Adipose tissue (tissue), 3 donors: ENCODE data around the gene DRICH1. TPM values are rescaled to one million over a fixed set of nuclear protein-coding genes. Genes with fewer than 3 reads are reported as not detected.
"Not testable (repeated sequence)": the region's sequence is repeated elsewhere in the genome, so short reads cannot be mapped to it uniquely, and the experiment has no call there.

ENCODE experiments used
- H3K27ac ChIP-seq: one replicate; pipeline ENCODE4 v1.5.1; 2013; ENCODE audit warnings: low read depth, low read length
- WGBS, 3 donors: extraction: QIAGEN DNeasy Blood & Tissue Kit; methylation state at CpG; one replicate each; pipeline ENCODE4 v1.1.7; 2013; 5-methylcytosine and 5-hydroxymethylcytosine counted together
- polyA plus RNA-seq, 3 donors: library from polyadenylated mRNA; stranded (reverse); fragments of 200-250 nt; gene quantifications; one replicate each; pipeline ENCODE4 v1.2.3, GENCODE V29; 2013
- donor health status: healthy with polysubstance abuse.
- donor health status: Bipolar disorder and iron deficiency.
- donor health status: healthy.

DRICH1 gene
- polyA plus RNA-seq, 3 donors = 0.12 to 0.56 (median 0.18) TPM

DNA sequence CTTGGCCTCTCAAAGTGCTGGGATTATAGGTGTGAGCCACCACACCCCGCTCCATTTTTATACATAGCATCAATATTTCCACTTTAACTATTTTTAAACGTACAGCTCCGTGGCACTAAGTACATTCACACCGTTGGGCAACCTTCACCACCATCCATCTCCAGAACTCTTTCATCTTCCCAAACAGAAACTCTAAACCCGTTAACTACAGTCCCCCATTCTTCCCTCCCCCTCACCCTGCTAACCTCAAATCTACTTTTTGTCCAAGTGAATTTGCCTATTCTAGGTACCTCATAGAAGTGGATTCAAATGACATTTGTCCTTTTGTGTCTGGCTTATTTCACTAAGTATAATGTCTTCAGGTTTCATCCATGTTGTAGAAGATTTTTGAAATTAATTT is 55.4 kb downstream of the DRICH1 start:
- no peak overlapping the region for H3K27ac ChIP-seq
- 43 to 64% (median 58%) methylated on average over 5 of the region's 5 CpGs for WGBS, 3 donors

DNA sequence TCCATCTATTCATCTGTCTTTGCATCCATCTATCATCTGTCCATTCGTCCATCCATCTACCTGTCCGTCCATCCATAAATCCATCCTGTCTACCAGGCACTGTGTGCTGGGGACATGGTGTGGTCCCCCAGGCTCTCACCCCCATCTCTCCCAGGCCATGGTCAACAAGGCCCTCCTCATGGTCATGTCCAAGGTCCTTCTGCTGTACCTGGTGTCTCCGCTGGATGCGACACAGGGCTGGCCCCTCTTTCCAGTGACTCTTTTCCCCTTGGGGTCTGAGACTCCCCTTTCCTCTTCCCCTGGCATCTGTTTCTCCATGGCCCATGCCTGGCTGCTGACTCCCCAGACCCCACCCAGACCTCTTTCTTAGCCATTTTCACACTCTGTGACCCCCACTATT is 56.5 kb downstream of the DRICH1 start:
- 91 to 92% (median 91%) methylated on average over 4 of the region's 4 CpGs for WGBS, 3 donors
- H3K27ac ChIP-seq = no peak overlapping the region

DNA sequence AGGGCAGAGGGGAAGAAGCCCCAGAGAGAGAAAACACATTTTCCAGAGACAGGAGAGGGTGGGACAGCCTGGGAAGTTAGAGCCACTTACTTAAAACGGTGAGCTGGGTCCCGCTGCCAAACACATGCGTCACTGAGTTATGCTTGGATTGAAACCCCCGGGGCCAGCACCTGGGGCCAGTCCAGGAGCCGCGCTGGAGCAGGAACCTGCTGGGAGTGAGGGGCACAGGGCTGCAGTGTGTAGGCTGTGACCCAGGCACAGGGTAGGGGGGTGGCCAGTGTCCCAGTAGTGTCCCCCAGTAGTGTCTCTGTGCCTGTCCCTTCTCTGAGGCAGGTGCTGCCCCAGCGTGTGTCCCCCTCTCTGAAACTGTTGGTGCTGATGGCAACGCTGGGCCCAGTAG is 57.2 kb downstream of the DRICH1 start:
- WGBS, 3 donors = 64 to 70% (median 67%) methylated on average over 8 of the region's 8 CpGs
- H3K27ac ChIP-seq = no peak overlapping the region

- WGBS, 3 donors = 62 to 74% (median 69%) methylated on average over 4 of the region's 4 CpGs
- H3K27ac ChIP-seq = no peak overlapping the region
Measured at GRCh38 chr22:23574371-23574811, 57.7 kb downstream of the DRICH1 start.

GRCh38 chr22:23573701-23574235 is 58.4 kb downstream of the DRICH1 start:
- H3K27ac ChIP-seq = not testable (repeated sequence)
- 76 to 100% (median 88%) methylated on average over 1 to 8 of the region's 8 CpGs for WGBS, 3 donors

DNA sequence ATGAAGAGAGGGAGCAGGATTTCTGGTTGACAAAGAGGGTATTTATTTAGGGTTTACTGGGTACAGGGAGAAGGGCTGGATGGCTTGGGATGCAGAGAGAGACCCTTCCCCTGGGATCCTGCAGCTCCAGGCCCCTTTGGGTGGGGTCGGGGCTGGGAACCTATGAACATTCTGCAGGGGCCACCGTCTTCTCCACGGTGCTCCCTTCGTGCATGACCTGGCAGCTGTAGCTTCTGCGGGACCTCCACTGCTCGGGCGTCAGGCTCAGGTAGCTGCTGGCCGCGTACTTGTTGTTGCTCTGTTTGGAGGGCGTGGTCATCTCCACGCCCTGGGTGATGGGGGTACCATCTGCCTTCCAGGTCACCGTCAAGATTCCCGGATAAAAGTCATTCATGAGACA is 59.0 kb downstream of the DRICH1 start:
- not testable (repeated sequence) for H3K27ac ChIP-seq
- 75 to 85% (median 84%) methylated on average over 13 of the region's 13 CpGs for WGBS, 3 donors

- 84 to 86% (median 85%) methylated on average over 4 of the region's 4 CpGs for WGBS, 3 donors
- no peak overlapping the region for H3K27ac ChIP-seq
Measured at GRCh38 chr22:23571486-23571885, 60.6 kb downstream of the DRICH1 start.

DNA sequence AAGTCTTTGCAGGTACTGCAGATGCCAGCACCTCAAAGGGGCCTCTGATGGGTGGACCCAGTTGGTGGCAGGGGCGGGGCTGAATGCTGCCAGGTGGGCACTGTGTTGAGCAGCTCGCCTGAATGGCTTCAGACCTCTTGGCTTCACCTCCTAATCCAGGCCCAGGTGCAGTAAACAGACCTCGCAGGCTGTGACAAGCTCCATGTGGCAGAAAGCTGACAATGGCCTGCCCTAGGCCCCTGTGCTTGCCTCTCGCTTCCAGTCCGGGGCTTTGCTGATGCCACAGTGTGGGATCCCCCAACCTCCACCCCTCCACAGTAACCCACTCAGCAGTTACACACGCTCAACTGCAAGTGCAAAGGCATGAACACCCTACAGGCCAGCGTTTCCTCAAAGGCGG is 61.4 kb downstream of the DRICH1 start:
- WGBS, 3 donors = 76 to 89% (median 85%) methylated on average over 8 of the region's 8 CpGs
- no peak overlapping the region for H3K27ac ChIP-seq

GRCh38 chr22:23569716-23570115 is 62.4 kb downstream of the DRICH1 start:
- no peak overlapping the region for H3K27ac ChIP-seq
- WGBS, 3 donors = 93 to 98% (median 95%) methylated on average over 10 of the region's 10 CpGs

GRCh38 chr22:23569291-23569690 is 62.8 kb downstream of the DRICH1 start:
- H3K27ac ChIP-seq = no peak overlapping the region
- WGBS, 3 donors = 72 to 73% (median 73%) methylated on average over 8 of the region's 8 CpGs

- H3K27ac ChIP-seq = no peak overlapping the region
- 53 to 68% (median 62%) methylated on average over 33 to 37 of the region's 37 CpGs for WGBS, 3 donors
Measured at GRCh38 chr22:23566705-23567475, 65.2 kb downstream of the DRICH1 start.

DNA sequence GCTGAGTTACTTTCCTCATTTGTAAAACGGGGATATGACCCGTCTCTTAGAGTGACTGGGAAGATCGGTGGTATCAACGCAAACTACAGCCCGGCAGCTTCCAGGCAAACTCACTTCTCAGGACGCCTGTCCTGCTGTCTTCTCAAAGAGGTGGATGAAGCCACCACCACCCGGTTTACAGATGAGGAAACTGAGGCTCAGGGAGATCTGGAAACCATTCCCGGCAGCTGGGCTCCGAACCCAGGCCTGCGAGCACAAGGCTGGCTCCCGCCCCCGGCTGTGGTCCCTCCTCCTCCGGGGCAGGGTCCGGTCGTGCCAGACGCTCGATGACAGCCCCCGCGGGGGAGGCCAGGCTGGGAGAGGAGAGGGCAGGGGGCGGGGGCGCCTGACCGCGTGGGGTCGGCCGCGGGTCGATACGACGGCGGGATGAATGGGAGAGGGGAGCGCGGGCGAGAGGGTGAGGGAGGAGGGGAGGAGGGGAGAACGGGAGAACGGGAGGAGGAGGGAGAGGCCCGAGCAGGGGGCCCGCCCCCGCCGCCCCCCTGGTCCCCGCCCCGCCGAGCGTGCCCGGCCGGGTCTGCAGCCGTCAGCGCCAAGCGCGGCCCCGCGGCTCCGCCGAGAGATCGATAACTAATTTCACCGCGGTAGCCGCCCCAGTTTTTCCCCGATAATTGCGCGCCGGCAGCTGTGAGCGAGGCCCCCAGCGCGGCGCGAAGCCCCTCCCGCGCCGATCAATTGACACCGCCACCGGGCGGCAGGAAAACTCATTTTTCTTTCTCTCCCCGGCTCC is 66.0 kb downstream of the DRICH1 start:
- 1% methylated on average over 51 to 73 of the region's 73 CpGs for WGBS, 3 donors
- H3K27ac ChIP-seq = no peak overlapping the region

- H3K27ac ChIP-seq = no peak overlapping the region
- WGBS, 3 donors = 7 to 16% (median 9%) methylated on average over 9 to 11 of the region's 11 CpGs
Measured at GRCh38 chr22:23565305-23565914, 66.7 kb downstream of the DRICH1 start.

- WGBS, 3 donors = 80 to 92% (median 92%) methylated on average over 7 of the region's 7 CpGs
Measured at GRCh38 chr22:23564276-23564675, 67.8 kb downstream of the DRICH1 start.

DNA sequence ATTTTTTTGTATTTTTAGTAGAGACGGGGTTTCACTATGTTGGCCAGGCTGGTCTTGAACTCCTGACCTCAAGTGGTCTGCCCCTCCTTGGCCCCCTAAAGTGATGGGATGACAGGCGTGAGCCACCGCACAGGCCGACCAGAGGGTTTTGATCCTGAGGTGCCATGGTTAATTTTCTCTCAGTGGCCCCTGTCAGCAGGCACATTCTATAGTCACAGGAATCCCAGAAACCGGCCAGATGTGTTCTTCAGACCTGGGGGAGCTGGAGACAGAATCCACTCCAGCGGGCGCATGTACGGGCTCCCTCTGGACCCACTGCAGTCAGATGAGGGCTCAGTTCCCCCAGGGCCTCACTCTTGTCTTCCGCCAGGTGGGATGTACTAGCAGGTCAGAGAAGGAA is 69.0 kb downstream of the DRICH1 start:
- WGBS, 3 donors = 88 to 94% (median 92%) methylated on average over 9 of the region's 9 CpGs
- H3K27ac ChIP-seq = no peak overlapping the region

More at GRCh38 chr22:23564276-23564675, 67.8 kb downstream of the DRICH1 start:
- no peak overlapping the region for H3K27ac ChIP-seq

DNA sequence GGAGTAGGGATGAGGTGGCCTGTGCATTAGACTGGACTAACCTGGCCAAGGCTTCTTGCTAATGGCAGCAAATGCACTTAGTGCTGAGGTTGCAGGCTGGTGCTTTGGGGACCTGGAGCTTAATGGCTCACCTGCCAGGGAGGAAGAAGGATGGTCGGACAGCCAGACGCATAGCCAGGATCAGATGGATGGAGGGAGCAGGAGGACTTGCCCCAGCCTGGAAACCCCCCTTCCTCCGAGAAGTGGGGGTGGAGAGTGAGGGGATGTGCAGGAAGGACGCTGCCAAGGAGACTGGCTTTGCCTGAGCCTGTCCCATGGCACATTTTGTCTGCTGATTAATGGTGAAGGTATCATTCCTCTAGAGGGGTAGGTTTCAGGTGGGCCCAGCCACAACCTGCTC is 69.9 kb downstream of the DRICH1 start:
- no peak overlapping the region for H3K27ac ChIP-seq
- WGBS, 3 donors = 86 to 93% (median 86%) methylated on average over 4 of the region's 4 CpGs

- WGBS, 3 donors = 78 to 87% (median 85%) methylated on average over 11 to 24 of the region's 24 CpGs
- H3K27ac ChIP-seq = not testable (repeated sequence)
Measured at GRCh38 chr22:23561025-23561510, 71.1 kb downstream of the DRICH1 start.

DNA sequence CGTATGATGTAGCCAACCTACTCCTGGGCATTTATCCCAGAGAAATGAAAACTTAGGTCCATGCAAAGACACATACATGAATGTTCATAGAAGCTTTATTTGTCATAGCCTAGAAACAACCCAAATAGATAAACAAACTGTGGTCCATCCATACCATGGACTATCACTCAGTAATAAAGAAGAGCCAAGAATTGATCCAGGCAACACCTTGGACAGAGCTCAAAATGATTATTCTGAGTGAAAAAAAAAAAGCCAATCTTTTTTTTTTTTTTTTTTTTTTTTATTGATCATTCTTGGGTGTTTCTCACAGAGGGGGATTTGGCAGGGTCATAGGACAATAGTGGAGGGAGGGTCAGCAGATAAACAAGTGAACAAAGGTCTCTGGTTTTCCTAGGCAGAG is 71.9 kb downstream of the DRICH1 start:
- WGBS, 3 donors = 49 to 52% (median 50%) methylated on average over 1 of the region's 1 CpG
- H3K27ac ChIP-seq = not testable (repeated sequence)
